Epithelial cell of proximal tubule (primary cell): Measurements from ENCODE around the gene PSMD6. TPM values are rescaled to one million over a fixed set of nuclear protein-coding genes. Genes with fewer than 3 reads are reported as not detected.

Experiments
- DNase-seq: peaks from one replicate; pipeline ENCODE4 v3.0.0-alpha.2; 2011; ENCODE audit warnings: low read depth
- H3K4me3 ChIP-seq: 2 replicates; pipeline ENCODE4 v1.5.1; 2011; ENCODE audit warnings: low read depth, mild to moderate bottlenecking, low read length
- CTCF ChIP-seq: conservative IDR thresholded peaks from 2 replicates; pipeline ENCODE4 v1.5.1; 2012; ENCODE audit warnings: low read depth, mild to moderate bottlenecking, low read length
- total RNA-seq: library from RNA; depleted of rRNA; stranded (reverse); fragments of >200 nt; gene quantifications from 2 replicates; pipeline ENCODE4 v1.2.3, GENCODE V29; 2015

The PSMD6 gene
- total RNA-seq, 1 donor from 2014 or later: 92.1 TPM

- H3K4me3 ChIP-seq: no peak overlapping the region
- no peak for DNase-seq
- no peak for TF ChIP-seq CTCF
Measured at GRCh38 chr3:63977893-63978292, 45.4 kb downstream of the PSMD6 start.

- H3K4me3 ChIP-seq: no peak overlapping the region
- TF ChIP-seq CTCF: no peak
- DNase-seq: no peak
Measured at GRCh38 chr3:63976872-63977200, 46.5 kb downstream of the PSMD6 start.

- no peak overlapping the region for H3K4me3 ChIP-seq
- no peak for TF ChIP-seq CTCF
- no peak for DNase-seq
Measured at GRCh38 chr3:63976161-63976871, 47.0 kb downstream of the PSMD6 start.

GRCh38 chr3:63975723-63976122 lies 47.6 kb downstream of the PSMD6 start:
- no peak for TF ChIP-seq CTCF
- no peak for DNase-seq

GRCh38 chr3:63974451-63974850 lies 48.8 kb downstream of the PSMD6 start:
- TF ChIP-seq CTCF: no peak
- no peak overlapping the region for H3K4me3 ChIP-seq
- DNase-seq: no peak

More at GRCh38 chr3:63975723-63976122, 47.6 kb downstream of the PSMD6 start:
- H3K4me3 ChIP-seq: no peak overlapping the region

- TF ChIP-seq CTCF: no peak
- DNase-seq: no peak
- H3K4me3 ChIP-seq: no peak overlapping the region
Measured at GRCh38 chr3:63973406-63973805, 49.9 kb downstream of the PSMD6 start.

- no peak for DNase-seq
- TF ChIP-seq CTCF: no peak
- no peak overlapping the region for H3K4me3 ChIP-seq
Measured at GRCh38 chr3:63972987-63973386, 50.3 kb downstream of the PSMD6 start.
